ENCODE data around the gene TSPAN17.
A peak's percentile ranks its signal among the peaks of the same experiment; 100 is the strongest.
"Not testable (repeated sequence)": the region's sequence is repeated elsewhere in the genome, so short reads cannot be mapped to it uniquely, and the experiment has no call there.

Gene TSPAN17

GRCh38 chr5:176647030-176647842 lies at the start of gene TSPAN17:
Gene TSPAN17, plus strand, starts transcription at chr5:176647484. Its CDS starts 132 bp downstream, at chr5:176647616.
- DNase-seq: peak; percentile 57

- not testable (repeated sequence) for DNase-seq
Observed at GRCh38 chr5:176599749-176600430, 47.4 kb upstream of the TSPAN17 start.

GRCh38 chr5:176601901-176602482 lies 45.3 kb upstream of the TSPAN17 start:
- DNase-seq: no peak

GRCh38 chr5:176603091-176603490 lies 44.2 kb upstream of the TSPAN17 start:
- no peak for DNase-seq

- DNase-seq: no peak
Observed at GRCh38 chr5:176606032-176606431, 41.3 kb upstream of the TSPAN17 start.

GRCh38 chr5:176606875-176607274 lies 40.4 kb upstream of the TSPAN17 start:
- DNase-seq: no peak

GRCh38 chr5:176608142-176608705 lies 39.1 kb upstream of the TSPAN17 start:
- no peak for DNase-seq

- DNase-seq: no peak
Observed at GRCh38 chr5:176608937-176609723, 38.2 kb upstream of the TSPAN17 start.

GRCh38 chr5:176609724-176610434 lies 37.4 kb upstream of the TSPAN17 start, which contains the start of gene GPRIN1:
Gene GPRIN1, minus strand, starts transcription at chr5:176610156. Its CDS starts 10,322 bp downstream, at chr5:176599834.
- no peak for DNase-seq

GRCh38 chr5:176610435-176610773 lies 36.9 kb upstream of the TSPAN17 start:
- no peak for DNase-seq

- no peak for DNase-seq
Observed at GRCh38 chr5:176611435-176611834, 35.8 kb upstream of the TSPAN17 start.

- DNase-seq: no peak
Observed at GRCh38 chr5:176612008-176612407, 35.3 kb upstream of the TSPAN17 start.

- DNase-seq: no peak
Observed at GRCh38 chr5:176612855-176613254, 34.4 kb upstream of the TSPAN17 start.

- no peak for DNase-seq
Observed at GRCh38 chr5:176614805-176615478, 32.3 kb upstream of the TSPAN17 start.

GRCh38 chr5:176616511-176616910 lies 30.8 kb upstream of the TSPAN17 start:
- no peak for DNase-seq

GRCh38 chr5:176618783-176619182 lies 28.5 kb upstream of the TSPAN17 start:
- DNase-seq: no peak

GRCh38 chr5:176619203-176619568 lies 28.1 kb upstream of the TSPAN17 start:
- DNase-seq: peak; percentile 69

- no peak for DNase-seq
Observed at GRCh38 chr5:176619569-176620332, 27.5 kb upstream of the TSPAN17 start.

GRCh38 chr5:176620333-176620981 lies 26.8 kb upstream of the TSPAN17 start:
- DNase-seq: no peak

GRCh38 chr5:176621661-176622079 lies 25.6 kb upstream of the TSPAN17 start:
- DNase-seq: no peak

All from NCI-H1417 treated with DMSO at 0.1 percent for 48 hours (cell line).